Mucosa of descending colon (tissue), 3 donors: ENCODE measurements around the gene SLC9B1. TPM values are rescaled to one million over a fixed set of nuclear protein-coding genes. Genes with fewer than 3 reads are reported as not detected.

Experiments
- ATAC-seq: fragments of 200-7000 bp; cut with Tn5 transposase; one replicate; pipeline ENCODE4 v1.9.1; 2020; ENCODE audit warnings: mild to moderate bottlenecking, moderate library complexity
- DNase-seq, 3 donors: peaks; one replicate each; pipeline ENCODE4 v3.0.0-alpha.2; 2020
- H3K36me3 ChIP-seq: fragments of 200-600 bp; one replicate; pipeline ENCODE4 v1.8.0; 2021; ENCODE audit warnings: low read depth, mild to moderate bottlenecking
- H3K4me1 ChIP-seq: fragments of 200-600 bp; one replicate; pipeline ENCODE4 v1.8.0; 2021; ENCODE audit warnings: low read depth, mild to moderate bottlenecking
- H3K4me3 ChIP-seq: fragments of 200-600 bp; one replicate; pipeline ENCODE4 v1.8.0; 2021; ENCODE audit warnings: mild to moderate bottlenecking
- H3K9me3 ChIP-seq: fragments of 200-600 bp; one replicate; pipeline ENCODE4 v1.8.0; 2021; ENCODE audit warnings: mild to moderate bottlenecking
- CTCF ChIP-seq: fragments of 200-600 bp; IDR thresholded peaks from one replicate; pipeline ENCODE4 v1.8.0; 2022; ENCODE audit warnings: antibody characterized with exemption, mild to moderate bottlenecking
- intact Hi-C, 2 donors: fragments of 100-400 bp; cut with DNase I in 1 of 2; cut with micrococcal nuclease in 1 of 2; formaldehyde crosslinking; loops; one replicate each; pipeline versions ENCODE4 v1.11.0 to v1.11.1; 2022; cut with DNase I, micrococcal nuclease
- total RNA-seq, 3 donors: library from RNA; stranded (reverse); fragmentation: NEBNext Ultra II Directional in 2 of 3; extraction: Animal tissue kit (Norgen Biotek cat#: 25700) in 2 of 3; gene quantifications; one replicate each; pipeline versions ENCODE4 v1.2.1 to v1.2.4, GENCODE V29; 2021 to 2023
- donor health status: DM: no; HTN: no; CAD: no; lungs with moderate emphysema.
- donor health status: DM: no; HTN: no; CAD: no.
- donor health status: DM: no; HTN: yes; CAD: no.

SLC9B1 gene
- total RNA-seq, 3 donors from 2014 or later, result 0.65 to 1.4 TPM; not detected in 1

GRCh38 chr4:103021120-103021519, 1.6 kb upstream of the SLC9B1 start:
- ATAC-seq, result no peak
- H3K9me3 ChIP-seq, result no peaks in the 10 kb centered on the region
- no peak overlapping the region for H3K4me3 ChIP-seq
- peaks cover 8% of the 10 kb centered on the region for H3K4me1 ChIP-seq
- DNase-seq, result no peak
- intact Hi-C loops, result no loop called here
- no peaks in the 10 kb centered on the region for H3K36me3 ChIP-seq
- TF ChIP-seq CTCF, result no peak

GRCh38 chr4:103018391-103019307, 856 bp downstream of the SLC9B1 start:
- DNase-seq, result peak; percentile 28 to 41 (median 35)

GRCh38 chr4:103012551-103012950, 7.0 kb downstream of the SLC9B1 start:
- H3K4me3 ChIP-seq, result no peak overlapping the region
- ATAC-seq (no peak), DNase-seq (no peak)
- no peak for TF ChIP-seq CTCF
- intact Hi-C loops, result loop anchor here (5.0 to 10.0 kb wide), 3 partner anchors 190 to 568 kb away; no protein-coding TSS in a partner anchor
- peaks cover 16% of the 10 kb centered on the region for H3K4me1 ChIP-seq
- no peaks in the 10 kb centered on the region for H3K9me3 ChIP-seq
- H3K36me3 ChIP-seq, result no peaks in the 10 kb centered on the region

More at GRCh38 chr4:103018391-103019307, 856 bp downstream of the SLC9B1 start:
- TF ChIP-seq CTCF, result no peak
- H3K9me3 ChIP-seq, result no peaks in the 10 kb centered on the region
- no peak overlapping the region for H3K4me3 ChIP-seq
- no peaks in the 10 kb centered on the region for H3K36me3 ChIP-seq
- ATAC-seq, result peak; percentile 30
- H3K4me1 ChIP-seq, result peaks cover 8% of the 10 kb centered on the region
- intact Hi-C loops, result loop anchor here in 1 of 2 donors (10.0 kb wide), 2 partner anchors 394 to 574 kb away; no protein-coding TSS in a partner anchor

- H3K4me3 ChIP-seq, result no peak overlapping the region
- no peak for TF ChIP-seq CTCF
- H3K36me3 ChIP-seq, result no peaks in the 10 kb centered on the region
- DNase-seq, result peak in 1 of 3 donors; percentile 9
- peaks cover 16% of the 10 kb centered on the region for H3K4me1 ChIP-seq
- intact Hi-C loops, result loop anchor here (5.0 to 10.0 kb wide), 3 partner anchors 190 to 567 kb away; no protein-coding TSS in a partner anchor
- H3K9me3 ChIP-seq, result no peaks in the 10 kb centered on the region
- no peak for ATAC-seq
These were observed 7.4 kb downstream of the SLC9B1 start for GRCh38 chr4:103012060-103012459.

- intact Hi-C loops, result loop anchor here (5.0 to 10.0 kb wide), 3 partner anchors 189 to 567 kb away; no protein-coding TSS in a partner anchor
These were observed 8.0 kb downstream of the SLC9B1 start for GRCh38 chr4:103011378-103012025.

More at GRCh38 chr4:103011378-103012025, 8.0 kb downstream of the SLC9B1 start:
- no peaks in the 10 kb centered on the region for H3K9me3 ChIP-seq
- no peak for TF ChIP-seq CTCF
- H3K4me3 ChIP-seq, result no peak overlapping the region
- DNase-seq (peak; percentile 51 to 69 (median 62)), ATAC-seq (peak; percentile 94)
- peaks cover 16% of the 10 kb centered on the region for H3K4me1 ChIP-seq
- H3K36me3 ChIP-seq, result no peaks in the 10 kb centered on the region
